Epithelial cell of umbilical artery (primary cell): ENCODE measurements around the gene GADD45G. TPM values are rescaled to one million over a fixed set of nuclear protein-coding genes. Genes with fewer than 3 reads are reported as not detected.

ENCODE experiments used
- total RNA-seq: library from RNA; depleted of rRNA; stranded (reverse); fragments of >200 nt; gene quantifications from 2 replicates; pipeline ENCODE4 v1.2.3, GENCODE V29; 2014

Gene GADD45G, protein sequence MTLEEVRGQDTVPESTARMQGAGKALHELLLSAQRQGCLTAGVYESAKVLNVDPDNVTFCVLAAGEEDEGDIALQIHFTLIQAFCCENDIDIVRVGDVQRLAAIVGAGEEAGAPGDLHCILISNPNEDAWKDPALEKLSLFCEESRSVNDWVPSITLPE
- total RNA-seq, result 0.61 and 0.65 TPM in 2 replicates

DNA sequence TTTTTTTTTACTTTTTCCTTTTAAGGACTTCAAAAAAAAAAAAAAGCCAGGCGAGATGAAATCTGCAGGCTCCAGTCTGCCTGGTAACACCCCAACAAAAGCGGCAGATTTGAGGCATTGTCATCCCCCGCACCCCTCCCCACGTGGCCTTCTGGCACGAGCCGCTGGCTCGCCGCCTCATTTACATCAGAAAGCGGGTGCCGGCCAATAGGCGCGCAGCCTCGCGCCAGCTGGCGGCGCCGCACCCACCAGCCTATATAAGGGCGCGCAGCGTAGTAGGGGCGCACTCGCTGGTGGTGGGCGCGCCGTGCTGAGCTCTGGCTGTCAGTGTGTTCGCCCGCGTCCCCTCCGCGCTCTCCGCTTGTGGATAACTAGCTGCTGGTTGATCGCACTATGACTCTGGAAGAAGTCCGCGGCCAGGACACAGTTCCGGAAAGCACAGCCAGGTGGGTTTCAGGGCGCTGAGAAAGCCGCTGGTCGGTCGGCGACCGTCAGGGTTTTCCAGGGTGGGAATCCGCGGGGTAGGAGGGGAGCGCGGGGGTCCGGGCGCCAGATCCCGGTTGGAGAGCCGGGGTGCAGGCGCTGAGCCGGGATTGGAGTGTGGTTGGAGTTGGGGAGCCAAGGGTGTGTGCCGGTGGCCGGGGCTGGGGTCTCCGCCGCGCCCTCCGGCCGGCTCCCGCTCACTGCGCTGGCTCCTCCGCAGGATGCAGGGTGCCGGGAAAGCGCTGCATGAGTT lies at the start of gene GADD45G:
Gene GADD45G (plus strand): TSS at position 284 of the 736 bp plus-strand sequence. CDS start 110 bp downstream, at position 394.

Other genes starting within 250 kb of the GADD45G start
- gene SEMA4D, start 106.9 kb upstream of the GADD45G start, total RNA-seq, result 5.0 and 24.0 TPM in 2 replicates